ENCODE results near the gene ZNHIT3.
"Not testable (repeated sequence)": the region's sequence is repeated elsewhere in the genome, so short reads cannot be mapped to it uniquely, and the experiment has no call there.

Gene ZNHIT3

DNA sequence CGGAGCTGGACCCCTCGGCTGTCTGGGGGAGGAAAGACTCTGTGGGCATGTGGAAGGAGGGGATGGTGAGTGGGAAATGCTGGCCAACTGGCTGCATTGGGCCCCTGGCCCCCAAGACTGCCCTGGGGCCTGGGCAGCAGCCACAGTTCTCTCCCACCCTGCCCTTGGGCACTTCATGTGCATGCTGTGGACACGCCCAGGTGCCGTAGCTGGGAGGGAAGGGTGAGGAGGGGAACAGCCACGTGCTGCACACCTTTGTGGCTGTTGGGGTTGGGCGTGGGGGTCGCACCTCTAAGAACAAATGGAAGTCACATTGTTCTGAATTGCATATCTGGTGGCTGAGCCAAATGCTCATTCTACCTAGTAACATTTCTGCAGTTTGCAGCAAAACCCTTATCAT, 11.9 kb upstream of the ZNHIT3 start:
- TF ChIP-seq, protein P1, sequence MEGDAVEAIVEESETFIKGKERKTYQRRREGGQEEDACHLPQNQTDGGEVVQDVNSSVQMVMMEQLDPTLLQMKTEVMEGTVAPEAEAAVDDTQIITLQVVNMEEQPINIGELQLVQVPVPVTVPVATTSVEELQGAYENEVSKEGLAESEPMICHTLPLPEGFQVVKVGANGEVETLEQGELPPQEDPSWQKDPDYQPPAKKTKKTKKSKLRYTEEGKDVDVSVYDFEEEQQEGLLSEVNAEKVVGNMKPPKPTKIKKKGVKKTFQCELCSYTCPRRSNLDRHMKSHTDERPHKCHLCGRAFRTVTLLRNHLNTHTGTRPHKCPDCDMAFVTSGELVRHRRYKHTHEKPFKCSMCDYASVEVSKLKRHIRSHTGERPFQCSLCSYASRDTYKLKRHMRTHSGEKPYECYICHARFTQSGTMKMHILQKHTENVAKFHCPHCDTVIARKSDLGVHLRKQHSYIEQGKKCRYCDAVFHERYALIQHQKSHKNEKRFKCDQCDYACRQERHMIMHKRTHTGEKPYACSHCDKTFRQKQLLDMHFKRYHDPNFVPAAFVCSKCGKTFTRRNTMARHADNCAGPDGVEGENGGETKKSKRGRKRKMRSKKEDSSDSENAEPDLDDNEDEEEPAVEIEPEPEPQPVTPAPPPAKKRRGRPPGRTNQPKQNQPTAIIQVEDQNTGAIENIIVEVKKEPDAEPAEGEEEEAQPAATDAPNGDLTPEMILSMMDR (IDR thresholded peaks at IDR 0.05; ENCODE audit: insufficient read depth, low read depth, low read length, missing control alignments): no peak
- H3K4me3 ChIP-seq (ENCODE audit: low read length): no peak overlapping the region
- no peak for DNase-seq (ENCODE audit: low read depth)

DNA sequence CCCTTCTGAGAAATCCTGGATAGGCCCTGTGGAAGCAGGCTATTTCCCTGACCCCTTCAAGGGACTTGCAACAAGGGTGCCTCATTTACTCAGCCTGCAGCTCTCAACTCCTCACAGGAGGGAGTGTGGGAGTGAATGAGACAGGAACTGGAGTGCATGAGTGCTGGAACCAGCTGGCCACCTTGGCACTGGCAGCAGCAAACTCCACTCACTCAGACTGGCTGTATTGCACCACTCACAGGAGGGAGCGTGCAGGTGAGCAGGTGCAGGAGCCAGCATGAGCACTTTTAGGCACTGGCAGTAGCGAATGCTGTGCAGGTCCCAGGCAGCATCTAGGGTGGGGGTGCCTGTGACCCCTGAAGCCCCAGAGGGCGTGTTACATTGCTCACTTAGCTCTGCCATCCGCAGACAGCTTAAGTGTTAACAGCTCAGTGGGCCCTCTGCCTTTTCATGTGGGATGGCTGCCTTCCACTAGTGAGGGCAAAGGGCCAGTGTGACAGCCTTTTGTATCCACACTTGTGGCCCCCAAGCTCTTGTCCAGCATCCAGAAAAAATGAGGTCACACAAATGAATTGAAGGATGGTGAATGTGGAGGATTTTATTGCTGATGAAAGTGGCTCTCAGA, 11.0 kb upstream of the ZNHIT3 start:
- no peak for DNase-seq (ENCODE audit: low read depth)
- no peak overlapping the region for H3K4me3 ChIP-seq (ENCODE audit: low read length)
- TF ChIP-seq, protein P1 (IDR thresholded peaks at IDR 0.05; ENCODE audit: insufficient read depth, low read depth, low read length, missing control alignments): no peak

DNA sequence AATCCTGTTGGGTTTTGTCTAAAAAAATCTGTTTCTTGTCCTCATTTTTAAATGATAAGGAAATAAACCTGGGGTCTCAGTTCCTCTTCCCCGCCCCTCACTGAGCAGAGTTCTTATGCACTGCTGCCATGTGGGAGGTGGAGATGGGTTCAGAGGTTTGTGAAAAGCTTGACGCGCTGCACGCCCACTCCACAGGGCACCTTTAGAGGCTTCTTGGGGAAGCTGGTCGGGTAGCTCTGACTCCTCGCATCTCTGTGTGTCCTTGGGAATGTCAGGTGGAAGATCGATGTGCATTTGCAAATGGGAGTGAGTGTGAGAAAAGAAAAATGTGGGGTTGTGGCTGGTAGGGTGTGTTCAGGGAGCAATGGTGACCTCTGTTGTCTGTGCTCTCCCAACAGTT, 4.7 kb upstream of the ZNHIT3 start:
- no peak for DNase-seq (ENCODE audit: low read depth)
- TF ChIP-seq, protein P1 (IDR thresholded peaks at IDR 0.05; ENCODE audit: insufficient read depth, low read depth, low read length, missing control alignments): no peak
- H3K4me3 ChIP-seq (ENCODE audit: low read length): no peak overlapping the region

DNA sequence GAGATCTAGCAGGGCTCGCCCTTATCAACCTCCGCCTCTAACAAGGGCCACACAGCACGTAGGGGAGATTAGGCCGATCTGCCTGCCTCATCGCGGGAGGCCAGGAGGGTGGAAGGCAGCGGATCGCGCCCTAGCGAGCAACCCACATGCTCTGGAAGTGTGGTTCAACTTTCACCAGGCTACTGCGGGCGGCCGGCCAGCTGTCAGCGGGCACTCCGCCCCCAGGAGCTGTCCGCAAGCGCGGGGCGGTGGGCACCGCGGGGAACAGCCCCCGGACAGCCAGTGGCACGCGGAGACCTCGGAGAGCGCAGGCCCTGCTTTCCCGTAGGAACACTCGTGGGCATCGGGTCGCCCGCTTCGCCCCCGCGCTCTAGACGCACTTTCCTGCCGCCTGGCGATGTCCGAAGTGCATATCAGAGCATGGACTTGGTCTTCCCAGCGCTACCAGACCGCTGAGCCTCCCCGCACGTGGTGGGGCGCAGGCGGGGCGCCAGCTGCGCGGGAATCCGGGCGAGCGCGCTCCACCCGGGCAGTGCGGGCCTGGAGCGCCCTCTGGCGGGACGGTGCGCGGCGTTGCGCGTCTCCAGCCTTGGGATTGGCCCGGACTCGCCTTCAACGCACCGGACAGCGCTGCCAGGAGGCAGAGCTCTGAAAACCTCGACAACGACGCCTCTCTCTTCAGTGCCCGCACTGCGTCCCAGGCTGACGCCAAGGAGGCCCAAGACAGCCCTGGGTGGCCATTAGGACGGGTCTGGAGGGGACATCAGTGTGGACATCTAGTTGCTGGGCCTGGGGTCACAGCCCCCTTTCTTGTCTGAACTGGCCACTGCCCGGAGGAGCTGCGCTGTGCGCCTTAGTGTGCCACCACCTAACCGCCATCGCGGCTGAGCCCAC, 3.6 kb upstream of the ZNHIT3 start:
- H3K4me3 ChIP-seq (ENCODE audit: low read length): peak overlapping the region; percentile 29
- TF ChIP-seq, protein P1 (IDR thresholded peaks at IDR 0.05; ENCODE audit: insufficient read depth, low read depth, low read length, missing control alignments): peak; percentile 57
- peak; percentile 81 for DNase-seq (ENCODE audit: low read depth)

DNA sequence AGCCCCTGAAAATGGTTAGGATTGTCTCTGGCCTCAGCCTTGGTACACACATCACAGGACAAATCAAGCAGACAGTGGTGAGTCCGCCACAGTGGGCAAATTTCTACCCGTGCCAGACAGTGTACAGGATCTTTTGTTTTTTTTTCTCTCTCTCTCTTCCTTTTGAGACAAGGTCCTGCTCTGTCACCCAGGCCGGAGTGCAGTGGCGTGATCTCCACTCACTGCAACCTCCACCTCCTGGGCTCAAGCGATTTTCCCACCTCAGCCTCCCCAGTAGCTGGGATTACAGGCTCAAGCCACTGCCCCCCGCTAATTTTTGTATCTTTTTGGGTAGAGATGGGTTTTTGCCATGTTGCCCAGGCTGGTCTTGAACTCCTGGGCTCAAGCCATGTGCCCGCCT, 2.5 kb upstream of the ZNHIT3 start:
- H3K4me3 ChIP-seq (ENCODE audit: low read length); DNase-seq (ENCODE audit: low read depth): not testable (repeated sequence)

DNA sequence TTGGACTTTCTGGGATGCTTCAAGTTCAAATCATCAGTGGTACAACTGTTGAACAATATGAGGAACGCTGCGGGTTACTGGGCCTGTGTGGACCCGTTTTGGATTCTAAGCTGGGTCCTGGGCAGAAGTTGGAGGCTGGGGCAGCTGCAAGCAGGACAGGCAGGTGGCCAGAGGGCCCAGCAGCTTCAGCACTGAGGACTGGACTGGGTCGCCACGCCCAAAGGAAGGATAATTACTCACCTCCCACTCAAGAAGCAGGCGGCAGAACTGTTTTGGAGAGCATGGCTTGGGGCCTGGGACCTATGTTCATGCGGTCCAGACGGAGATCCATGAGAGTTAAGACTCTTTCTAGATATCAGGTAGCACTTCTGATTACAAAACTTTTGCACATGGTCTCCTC, 1.5 kb upstream of the ZNHIT3 start:
- H3K4me3 ChIP-seq (ENCODE audit: low read length): no peak overlapping the region
- DNase-seq (ENCODE audit: low read depth): no peak
- TF ChIP-seq, protein P1 (IDR thresholded peaks at IDR 0.05; ENCODE audit: insufficient read depth, low read depth, low read length, missing control alignments): no peak

DNA sequence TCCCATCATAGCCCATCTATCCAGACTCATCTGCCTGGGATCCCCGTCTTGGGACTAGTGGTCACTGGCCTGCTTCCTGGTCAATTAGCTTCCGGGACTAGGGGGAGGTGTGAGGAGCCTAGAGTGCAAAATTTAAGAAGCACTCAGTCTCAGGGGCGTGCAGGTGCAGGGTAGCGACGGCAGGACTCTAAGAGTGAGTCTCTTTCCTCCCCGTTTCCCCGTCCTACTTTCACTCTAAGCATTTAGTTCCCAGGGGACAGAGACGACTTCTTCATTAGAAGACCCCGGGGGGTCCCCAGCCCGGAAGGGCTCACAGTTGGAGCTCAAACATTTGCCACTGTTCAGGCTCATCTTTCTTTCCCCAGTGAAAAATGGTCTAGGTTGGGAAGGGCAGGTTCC, 677 bp upstream of the ZNHIT3 start:
- no peak for DNase-seq (ENCODE audit: low read depth)
- H3K4me3 ChIP-seq (ENCODE audit: low read length): peak overlapping the region; percentile 96
- TF ChIP-seq, protein P1 (IDR thresholded peaks at IDR 0.05; ENCODE audit: insufficient read depth, low read depth, low read length, missing control alignments): no peak
